ENCODE data around the gene ZNF792.

Gene ZNF792

GRCh38 chr19:34962687-34963572 is 1.1 kb downstream of the ZNF792 start:
- peaks cover 46% of the 10 kb centered on the region for H3K36me3 Mint-ChIP-seq
- H3K9me3 Mint-ChIP-seq = peaks cover 5% of the 10 kb centered on the region
- no peaks in the 10 kb centered on the region for H3K27me3 Mint-ChIP-seq
- peak overlapping the region; percentile 90 for H3K4me3 Mint-ChIP-seq
- H3K27ac Mint-ChIP-seq = peak overlapping the region; percentile 82
- peaks cover 31% of the 10 kb centered on the region for H3K4me1 Mint-ChIP-seq

GRCh38 chr19:34961775-34962686 is 2.0 kb downstream of the ZNF792 start:
- Mint-ChIP-seq H3K27ac (peak overlapping the region; percentile 82), H3K9me3 (peaks cover 5% of the 10 kb centered on the region), H3K4me1 (peaks cover 31% of the 10 kb centered on the region), H3K4me3 (peak overlapping the region; percentile 90), H3K36me3 (peaks cover 50% of the 10 kb centered on the region), H3K27me3 (no peaks in the 10 kb centered on the region)

DNA sequence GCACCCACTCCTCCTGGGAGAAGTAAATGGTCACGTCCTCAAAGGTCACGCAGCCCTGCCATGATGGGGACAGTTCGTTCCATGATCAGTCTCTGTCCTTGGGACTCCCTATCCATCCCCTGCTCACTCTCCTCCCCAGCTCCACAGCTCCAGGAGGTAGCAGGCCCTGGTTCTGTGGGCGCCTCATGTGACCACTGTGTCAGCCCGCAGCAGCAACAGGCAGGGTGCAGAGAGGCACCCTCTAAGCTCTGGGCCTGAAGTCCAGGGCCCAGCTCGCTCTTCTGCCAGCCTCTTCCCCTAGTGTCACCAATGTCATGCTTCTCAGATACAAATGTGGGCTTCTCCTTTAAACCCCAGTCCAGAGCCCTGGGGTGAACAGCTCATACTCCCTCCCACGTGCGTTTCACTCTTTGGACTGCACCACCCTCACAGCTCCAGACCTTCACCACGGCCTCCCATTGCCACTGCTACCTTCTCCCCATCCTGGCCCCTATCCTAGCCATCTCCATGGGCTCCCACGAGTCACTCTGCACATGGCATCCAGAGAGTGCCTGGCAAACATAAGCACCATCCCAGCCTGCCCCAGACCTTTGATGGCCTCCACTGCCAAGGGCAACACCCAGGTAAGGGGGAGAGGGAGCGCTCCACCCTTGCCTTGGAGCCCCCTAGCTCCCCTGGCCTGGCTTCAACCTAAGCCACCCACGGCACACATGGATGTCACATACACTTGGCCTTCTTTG is 2.9 kb downstream of the ZNF792 start:
- Mint-ChIP-seq H3K27ac (no peak overlapping the region), H3K4me1 (peaks cover 31% of the 10 kb centered on the region), H3K36me3 (peaks cover 55% of the 10 kb centered on the region), H3K27me3 (no peaks in the 10 kb centered on the region), H3K4me3 (peak overlapping the region; percentile 90), H3K9me3 (peaks cover 11% of the 10 kb centered on the region)

DNA sequence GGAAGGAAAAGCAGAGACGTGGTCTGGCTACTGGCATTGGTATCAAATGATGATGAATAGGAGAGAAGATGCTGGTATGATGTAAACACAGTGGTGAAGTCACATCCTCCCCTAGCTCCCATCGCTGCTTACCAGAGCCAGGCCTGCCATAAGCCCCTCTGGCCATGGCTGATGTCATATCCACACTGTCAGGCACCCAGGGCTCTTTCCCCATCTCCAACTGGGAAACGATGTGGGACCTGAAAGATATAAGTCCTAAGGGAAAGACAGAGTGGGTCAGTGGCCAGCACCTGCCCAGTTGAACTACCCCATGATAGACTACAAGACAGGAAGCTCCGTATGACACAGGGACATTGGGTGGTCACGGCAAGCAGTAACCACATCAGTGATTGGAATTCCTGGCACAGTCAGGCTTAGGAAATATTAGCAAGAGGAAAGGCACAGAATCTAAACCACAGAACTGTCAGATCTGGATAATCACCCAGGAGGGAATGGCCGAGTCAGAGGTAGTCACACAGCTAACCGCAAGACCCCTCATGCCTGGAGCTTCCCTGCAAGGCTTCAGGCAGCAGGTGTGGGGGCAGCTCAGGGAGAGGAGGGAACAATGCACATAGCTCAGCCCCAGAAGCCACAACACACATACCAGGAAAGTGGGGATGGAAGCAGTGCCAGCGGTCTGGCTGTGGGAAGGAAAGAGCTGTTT is 3.8 kb downstream of the ZNF792 start:
- Mint-ChIP-seq H3K4me3 (no peak overlapping the region), H3K4me1 (peaks cover 31% of the 10 kb centered on the region), H3K9me3 (peaks cover 13% of the 10 kb centered on the region), H3K36me3 (peaks cover 61% of the 10 kb centered on the region), H3K27me3 (no peaks in the 10 kb centered on the region), H3K27ac (peak overlapping the region; percentile 55)

GRCh38 chr19:34959021-34959420 is 5.0 kb downstream of the ZNF792 start:
- no peak overlapping the region for H3K27ac Mint-ChIP-seq
- H3K4me1 Mint-ChIP-seq = peaks cover 31% of the 10 kb centered on the region
- no peaks in the 10 kb centered on the region for H3K27me3 Mint-ChIP-seq
- no peak overlapping the region for H3K4me3 Mint-ChIP-seq
- peaks cover 18% of the 10 kb centered on the region for H3K9me3 Mint-ChIP-seq
- H3K36me3 Mint-ChIP-seq = peaks cover 69% of the 10 kb centered on the region

DNA sequence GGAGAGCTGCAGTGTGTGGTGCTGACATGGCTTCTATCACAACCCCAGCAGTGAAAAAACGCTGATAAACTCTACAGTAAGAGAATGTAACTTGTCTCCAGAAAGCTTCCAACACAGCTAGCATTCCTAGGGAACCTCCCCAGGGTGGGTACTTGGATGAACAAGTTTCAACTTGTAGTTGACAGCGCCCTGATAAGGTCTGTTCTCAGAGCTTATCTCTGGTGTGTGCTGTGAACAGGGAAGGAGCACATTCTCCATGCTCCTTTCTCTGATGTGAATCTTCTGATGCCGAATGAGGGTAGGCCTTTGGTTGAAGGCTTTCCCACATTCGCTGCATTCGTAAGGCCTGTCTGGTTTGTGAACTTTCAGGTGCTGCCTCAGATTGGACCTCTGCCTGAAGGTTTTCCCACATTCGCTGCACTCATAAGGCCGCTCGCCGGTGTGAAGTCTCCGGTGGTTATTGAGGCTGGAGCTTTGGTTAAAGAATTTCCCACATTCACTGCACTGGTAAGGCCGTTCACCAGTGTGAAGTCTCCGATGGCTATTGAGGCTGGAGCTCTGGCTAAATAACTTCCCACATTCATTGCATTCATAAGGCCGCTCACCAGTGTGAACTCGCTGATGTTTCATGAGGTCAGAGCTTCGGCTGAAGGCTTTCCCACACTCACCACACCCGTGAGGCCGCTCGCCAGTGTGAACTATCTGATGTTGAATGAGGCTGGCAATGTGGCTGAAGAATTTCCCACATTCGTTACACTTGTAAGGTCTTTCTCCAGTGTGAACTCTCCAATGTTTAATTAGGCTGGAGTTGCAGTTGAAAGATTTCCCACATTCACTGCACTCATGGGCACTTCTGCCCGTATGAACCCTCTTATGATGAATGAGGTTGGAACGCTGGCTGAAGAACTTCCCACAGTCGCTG is 5.9 kb downstream of the ZNF792 start:
- Mint-ChIP-seq H3K4me1 (peaks cover 27% of the 10 kb centered on the region), H3K27me3 (no peaks in the 10 kb centered on the region), H3K9me3 (peaks cover 20% of the 10 kb centered on the region), H3K36me3 (peaks cover 78% of the 10 kb centered on the region), H3K27ac (no peak overlapping the region), H3K4me3 (no peak overlapping the region)

DNA sequence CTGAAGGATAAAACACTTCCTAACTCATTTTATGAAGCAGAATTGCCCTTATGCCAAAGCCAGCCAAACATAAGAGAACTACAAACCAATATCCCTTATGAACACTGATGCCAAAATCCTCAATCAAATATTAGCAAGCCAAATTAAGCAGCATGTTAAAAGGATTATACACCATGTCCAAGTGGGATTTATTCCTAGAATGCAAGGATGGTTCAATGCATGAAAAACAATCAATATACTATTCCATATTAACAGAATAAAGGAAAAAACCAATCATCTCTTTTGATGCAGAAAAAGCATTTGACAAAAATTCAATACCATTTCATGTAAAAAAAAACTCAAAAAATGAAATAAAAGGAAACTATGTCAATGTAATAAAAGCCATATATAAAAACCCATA is 10.9 kb downstream of the ZNF792 start:
- Mint-ChIP-seq H3K27me3 (no peaks in the 10 kb centered on the region), H3K4me3 (no peak overlapping the region), H3K36me3 (peaks cover 68% of the 10 kb centered on the region), H3K27ac (no peak overlapping the region), H3K4me1 (no peaks in the 10 kb centered on the region), H3K9me3 (peaks cover 44% of the 10 kb centered on the region)

DNA sequence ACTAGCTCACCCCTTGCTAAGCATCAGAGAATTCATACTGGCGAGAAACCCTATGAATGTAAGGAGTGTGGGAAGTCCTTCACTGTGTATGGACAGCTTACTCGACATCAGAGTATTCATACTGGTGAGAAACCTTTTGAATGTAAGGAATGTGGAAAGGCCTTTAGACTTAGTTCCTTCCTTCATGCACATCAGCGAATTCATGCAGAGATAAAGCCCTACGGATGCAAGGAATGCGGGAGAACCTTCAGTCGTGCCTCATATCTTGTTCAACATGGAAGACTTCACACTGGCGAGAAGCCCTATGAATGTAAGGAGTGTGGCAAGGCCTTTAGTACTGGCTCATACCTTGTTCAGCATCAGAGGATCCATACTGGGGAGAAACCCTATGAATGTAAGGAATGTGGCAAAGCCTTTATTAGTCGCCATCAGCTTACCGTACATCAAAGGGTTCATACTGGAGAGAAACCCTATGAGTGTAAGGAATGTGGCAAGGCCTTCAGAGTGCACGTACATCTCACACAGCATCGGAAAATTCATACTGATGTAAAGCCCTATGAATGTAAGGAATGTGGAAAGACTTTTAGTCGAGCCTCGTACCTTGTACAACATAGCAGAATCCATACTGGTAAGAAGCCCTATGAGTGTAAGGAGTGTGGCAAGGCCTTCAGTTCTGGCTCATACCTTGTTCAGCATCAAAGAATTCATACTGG is 20.0 kb downstream of the ZNF792 start:
- H3K4me1 Mint-ChIP-seq = no peaks in the 10 kb centered on the region
- no peak overlapping the region for H3K4me3 Mint-ChIP-seq
- H3K9me3 Mint-ChIP-seq = peaks cover 11% of the 10 kb centered on the region
- H3K27me3 Mint-ChIP-seq = no peaks in the 10 kb centered on the region
- peaks cover 44% of the 10 kb centered on the region for H3K36me3 Mint-ChIP-seq
- no peak overlapping the region for H3K27ac Mint-ChIP-seq

DNA sequence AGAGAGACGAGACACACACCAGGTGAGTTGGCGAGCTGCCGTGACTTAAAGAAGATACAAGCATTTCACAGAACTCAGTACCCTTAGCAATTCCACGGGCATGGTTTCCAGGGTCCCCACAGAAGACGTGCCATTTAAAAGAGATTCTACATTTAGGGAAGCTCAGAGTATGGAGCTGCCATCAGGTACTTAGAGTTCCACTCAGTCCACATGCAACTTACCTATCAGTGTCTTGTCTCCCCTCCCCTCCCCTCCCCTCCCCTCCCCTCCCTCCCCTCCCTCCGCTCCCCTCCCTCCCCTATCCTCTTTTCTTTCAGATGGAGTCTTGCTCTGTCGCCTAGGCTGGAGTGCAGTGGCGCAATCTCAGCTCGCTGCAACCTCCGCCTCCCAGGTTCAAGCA is 25.1 kb downstream of the ZNF792 start:
- H3K27ac Mint-ChIP-seq = no peak overlapping the region
- peaks cover 53% of the 10 kb centered on the region for H3K36me3 Mint-ChIP-seq
- H3K27me3 Mint-ChIP-seq = no peaks in the 10 kb centered on the region
- H3K4me1 Mint-ChIP-seq = no peaks in the 10 kb centered on the region
- no peak overlapping the region for H3K4me3 Mint-ChIP-seq
- H3K9me3 Mint-ChIP-seq = peaks cover 16% of the 10 kb centered on the region

GRCh38 chr19:34936184-34936583 is 27.8 kb downstream of the ZNF792 start:
- Mint-ChIP-seq H3K36me3 (peaks cover 45% of the 10 kb centered on the region), H3K9me3 (peaks cover 16% of the 10 kb centered on the region), H3K27me3 (no peaks in the 10 kb centered on the region), H3K4me3 (no peak overlapping the region), H3K4me1 (no peaks in the 10 kb centered on the region), H3K27ac (peak overlapping the region; percentile 14)

DNA sequence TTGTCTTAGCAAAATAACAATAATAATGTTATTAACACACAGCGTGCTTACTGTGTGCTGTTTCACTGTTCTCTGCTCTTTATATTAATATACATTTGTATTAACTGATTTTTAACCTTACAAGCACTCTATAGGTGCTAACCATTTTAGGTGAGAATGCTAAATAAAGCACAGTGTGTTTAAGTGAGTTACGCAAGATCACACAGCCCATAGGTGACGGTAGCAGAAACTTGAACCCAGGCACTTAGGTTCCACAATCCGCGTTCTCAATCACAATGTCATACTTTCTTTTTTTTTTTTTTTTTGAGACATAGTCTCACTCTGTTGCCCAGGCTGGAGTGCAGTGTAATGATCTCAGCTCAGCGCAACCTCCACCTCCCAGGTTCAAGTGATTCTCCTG is 31.5 kb downstream of the ZNF792 start:
- Mint-ChIP-seq H3K9me3 (peaks cover 11% of the 10 kb centered on the region), H3K36me3 (peaks cover 37% of the 10 kb centered on the region), H3K27ac (no peak overlapping the region), H3K4me3 (no peak overlapping the region), H3K4me1 (peaks cover 16% of the 10 kb centered on the region), H3K27me3 (no peaks in the 10 kb centered on the region)

GRCh38 chr19:34926685-34927375 is 37.2 kb downstream of the ZNF792 start, which contains the start of gene ZNF30:
ZNF30 (plus strand) TSS chr19:34926903; CDS start chr19:34929948, 3,045 bp downstream.
- Mint-ChIP-seq H3K27me3 (no peaks in the 10 kb centered on the region), H3K27ac (peak within 1 kb of the TSS; percentile 70), H3K36me3 (peaks cover 9% of the 10 kb centered on the region), H3K9me3 (no peaks in the 10 kb centered on the region), H3K4me3 (peak within 1 kb of the TSS; percentile 92), H3K4me1 (peaks cover 25% of the 10 kb centered on the region)

DNA sequence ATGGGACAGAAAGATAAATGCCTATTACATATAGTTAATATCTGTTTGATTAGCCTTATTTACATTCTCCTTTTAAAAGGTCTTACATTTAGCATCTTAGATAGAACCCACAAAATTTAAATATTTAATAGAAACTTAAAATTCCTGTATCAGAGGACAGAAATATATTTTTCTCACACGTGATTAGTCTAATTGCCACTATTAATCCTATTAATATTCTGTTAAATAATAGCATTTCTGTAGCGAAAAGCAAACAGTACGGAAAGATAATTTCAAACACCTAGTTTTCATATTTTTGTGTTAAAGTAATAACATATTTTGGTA is 37.7 kb downstream of the ZNF792 start:
- peak overlapping the region; percentile 92 for H3K4me3 Mint-ChIP-seq
- H3K27me3 Mint-ChIP-seq = no peaks in the 10 kb centered on the region
- no peak overlapping the region for H3K27ac Mint-ChIP-seq
- no peaks in the 10 kb centered on the region for H3K9me3 Mint-ChIP-seq
- H3K36me3 Mint-ChIP-seq = peaks cover 6% of the 10 kb centered on the region
- H3K4me1 Mint-ChIP-seq = peaks cover 25% of the 10 kb centered on the region
